Choroid plexus epithelial cell (primary cell): ENCODE results near the gene KCNJ5.

ENCODE experiments used
- DNase-seq: peaks from one replicate; pipeline ENCODE4 v3.0.0-alpha.2; 2010; ENCODE audit warnings: low read depth
- H3K4me3 ChIP-seq: 2 replicates; pipeline ENCODE4 v1.5.1; 2011; ENCODE audit warnings: low read depth, mild to moderate bottlenecking, control low read depth, low read length, moderate library complexity
- CTCF ChIP-seq: conservative IDR thresholded peaks from 2 replicates; pipeline ENCODE4 v1.5.1; 2011; ENCODE audit warnings: low read depth, mild to moderate bottlenecking, control low read depth, inconsistent platforms, low read length, moderate library complexity

KCNJ5 gene

DNA sequence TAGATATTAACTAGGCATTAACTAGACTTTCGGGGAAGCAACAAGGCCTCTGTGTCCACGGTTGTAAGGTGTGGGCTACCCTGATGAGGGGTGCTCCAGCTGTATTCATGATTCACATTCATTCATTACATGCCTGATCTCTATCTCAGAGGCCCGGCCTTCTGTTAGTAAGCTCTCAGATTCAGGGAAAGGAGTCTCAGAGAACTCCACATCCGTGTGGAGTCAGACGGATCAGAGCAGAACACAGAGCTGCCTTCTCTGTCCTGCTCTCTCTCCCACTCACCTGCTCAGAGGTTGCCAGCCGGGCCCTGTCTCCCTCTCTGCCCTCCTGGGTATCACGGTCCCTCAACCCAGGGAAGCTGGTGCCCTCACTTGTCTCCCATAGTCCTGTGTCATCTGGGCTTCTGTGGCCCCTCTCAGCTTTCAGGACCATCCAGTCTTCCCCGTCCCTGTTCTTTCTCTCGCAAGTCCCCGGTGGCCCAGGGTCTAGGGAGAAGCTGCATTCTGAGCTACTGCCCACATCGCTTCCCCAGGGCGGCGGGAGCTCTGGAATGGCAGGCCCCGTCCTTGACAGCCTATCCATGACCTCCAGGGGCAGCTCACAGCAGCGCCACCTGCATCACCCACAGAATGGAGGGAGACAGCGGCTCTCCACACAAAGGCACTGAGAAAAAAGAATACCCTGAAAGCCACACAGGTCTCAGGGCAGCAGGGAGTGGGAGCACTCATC is 47.2 kb downstream of the KCNJ5 start:
- no peak for TF ChIP-seq CTCF
- no peak overlapping the region for H3K4me3 ChIP-seq
- no peak for DNase-seq

DNA sequence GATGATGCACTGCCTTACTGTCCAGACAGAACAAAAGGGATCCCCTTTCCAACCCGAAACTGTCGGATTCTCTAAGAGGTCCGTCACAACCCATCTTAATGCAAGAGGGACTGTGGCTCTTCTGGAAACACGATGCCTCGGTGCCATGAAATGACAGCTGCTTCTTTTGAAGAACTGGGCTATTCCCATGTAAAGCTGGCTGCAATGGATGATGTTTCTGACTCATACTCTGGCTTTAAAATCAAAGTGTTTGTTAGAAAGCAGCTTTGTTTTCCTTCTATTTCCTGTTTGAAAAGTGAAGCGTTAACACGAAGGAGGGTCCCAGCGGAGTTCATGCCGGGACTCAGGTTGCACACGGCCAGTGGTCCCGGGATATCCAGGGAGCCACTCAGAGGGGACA is 48.4 kb downstream of the KCNJ5 start:
- no peak overlapping the region for H3K4me3 ChIP-seq
- DNase-seq = no peak

GRCh38 chr11:128940156-128940555 is 49.0 kb downstream of the KCNJ5 start:
- DNase-seq = no peak
- no peak overlapping the region for H3K4me3 ChIP-seq
- TF ChIP-seq CTCF = no peak

More for the DNA sequence above, 48.4 kb downstream of the KCNJ5 start:
- no peak for TF ChIP-seq CTCF

DNA sequence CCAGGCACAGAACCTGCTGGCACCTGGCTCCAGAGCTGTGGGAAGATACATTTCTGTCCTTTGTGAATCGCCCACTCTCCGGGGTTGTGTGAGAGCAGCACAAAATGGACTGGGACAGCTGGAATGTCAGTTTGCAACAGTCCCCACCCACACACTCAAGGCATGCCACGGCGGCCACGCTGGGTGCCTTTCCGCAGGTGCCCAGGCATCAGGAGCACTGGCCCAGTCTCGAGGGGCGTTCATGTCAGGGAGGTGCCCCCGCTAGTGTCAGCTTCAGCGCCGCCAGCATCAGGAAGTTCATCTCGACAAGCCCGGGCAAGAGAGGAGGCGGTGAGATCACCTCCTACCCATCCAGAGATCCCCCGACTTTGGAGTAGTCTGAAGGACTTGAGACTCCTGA is 49.4 kb downstream of the KCNJ5 start:
- TF ChIP-seq CTCF = no peak
- no peak overlapping the region for H3K4me3 ChIP-seq
- no peak for DNase-seq

DNA sequence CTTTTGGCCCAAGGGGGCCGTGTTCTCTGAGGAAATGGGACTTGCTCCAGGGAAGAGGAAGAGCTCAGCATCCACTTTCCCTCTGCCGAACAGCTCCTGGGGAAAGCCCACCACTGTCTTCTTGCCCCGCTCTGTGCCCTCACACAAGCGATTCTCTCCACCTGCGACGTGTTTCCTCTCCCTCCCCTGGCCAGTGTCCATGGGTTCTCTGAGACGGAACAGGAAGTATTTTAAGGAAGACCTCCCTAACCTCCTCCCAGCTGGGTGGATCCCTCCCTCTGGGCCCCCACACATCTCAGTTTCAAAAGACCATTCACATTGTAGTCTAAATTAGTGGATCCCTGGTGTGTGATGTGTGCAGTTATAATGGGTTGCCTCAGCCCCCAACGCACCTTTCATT is 50.0 kb downstream of the KCNJ5 start:
- no peak overlapping the region for H3K4me3 ChIP-seq
- no peak for TF ChIP-seq CTCF
- DNase-seq = no peak

DNA sequence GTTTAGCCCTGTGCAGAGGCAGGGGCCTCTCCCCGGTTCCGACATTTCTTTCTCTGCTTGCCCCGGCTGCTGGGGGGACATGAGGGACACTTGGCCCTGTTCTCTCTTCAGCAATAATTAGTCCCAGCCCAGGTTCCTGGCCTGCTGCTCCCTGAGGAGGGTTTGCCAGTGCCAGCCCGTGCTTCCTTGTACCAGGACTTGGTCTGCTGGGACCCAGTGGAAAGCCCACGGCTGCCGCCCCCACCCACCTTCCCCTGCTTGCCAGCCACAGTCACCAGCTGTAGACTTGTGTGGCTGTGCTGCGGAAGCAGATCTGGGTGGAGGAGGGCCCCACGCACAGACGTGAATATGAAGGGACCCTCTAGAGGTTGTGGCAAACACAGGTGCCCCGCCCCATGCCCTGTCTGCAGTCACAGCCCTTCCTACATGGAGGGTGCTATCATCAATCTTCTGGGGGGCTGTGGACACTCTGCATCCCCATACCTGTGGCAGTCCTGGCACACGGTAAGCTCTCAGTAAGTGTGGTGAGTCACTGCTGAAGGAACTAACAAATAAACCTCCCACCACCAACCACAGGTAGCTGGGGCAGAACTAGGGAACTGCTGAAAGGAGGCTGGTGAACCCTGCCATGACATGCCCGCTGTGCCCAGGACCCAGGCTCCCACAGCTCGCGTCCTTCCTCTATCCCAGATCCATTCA is 50.6 kb downstream of the KCNJ5 start:
- no peak for DNase-seq
- no peak overlapping the region for H3K4me3 ChIP-seq
- no peak for TF ChIP-seq CTCF

- no peak for TF ChIP-seq CTCF
- no peak for DNase-seq
- no peak overlapping the region for H3K4me3 ChIP-seq
Measured at GRCh38 chr11:128942272-128942612, 51.1 kb downstream of the KCNJ5 start.
